HepG2 (cell line): Measurements from ENCODE around the gene ZFR. TPM values are rescaled to one million over a fixed set of nuclear protein-coding genes. Genes with fewer than 3 reads are reported as not detected.

Experiments
- ATAC-seq: fragments of 200-7000 bp; cut with Tn5 transposase; 3 replicates; pipeline ENCODE4 v1.9.1; 2020; ENCODE audit warnings: mild to moderate bottlenecking, moderate library complexity
- BruUV-seq: library from RNA; stranded (reverse); fragments of 400-500 nt; replicated peaks from 2 replicates; lab custom pipeline; 2021; lab: Mats Ljungman, UMichigan
- CTCF ChIA-PET: fragments of 300-600 bp; formaldehyde crosslinking; extraction: SDS; loops from one replicate; lab custom pipeline; 2021; ENCODE audit warnings: low total read pairs, inconsistent platforms, low intra/inter-chr PET ratio; lab: Yijun Ruan, JAX
- POLR2A ChIA-PET: fragments of 350-600 bp; sonication (Branson Sonifier 250); formaldehyde crosslinking; loops from one replicate; lab custom pipeline; 2020; ENCODE audit warnings: antibody characterized with exemption, inconsistent platforms; lab: Yijun Ruan, JAX
- DNase-seq: peaks from one replicate; pipeline ENCODE4 v3.0.0-alpha.2; 2015; ENCODE audit warnings: low spot score
- FAIRE-seq: peaks from 3 replicates; lab custom pipeline; 2011; peaks lifted over from hg19 to GRCh38; lab: Jason Lieb, UNC
- H2AFZ ChIP-seq: one replicate; pipeline ENCODE4 v1.6.1; 2011; ENCODE audit warnings: low read length, inconsistent platforms
- H3K27ac ChIP-seq: fragments of 300-600 bp; 3 replicates; pipeline ENCODE4 v1.8.0; 2011; ENCODE audit warnings: mixed run types, mild to moderate bottlenecking, mixed read lengths, low read length, inconsistent platforms; ENCODE audit not compliant: insufficient read depth; ENCODE audit errors: extremely low read length
- H3K27me3 ChIP-seq, 2 experiments: fragments of 200-600 bp in 1 of 2; 2 replicates in 1 of 2; 3 replicates in 1 of 2; pipeline versions ENCODE4 v1.6.0 to v1.8.0; 2011; ENCODE audit warnings: low read length in 2 of 2, mild to moderate bottlenecking in 2 of 2, moderate library complexity in 2 of 2, inconsistent platforms in 1 of 2; ENCODE audit not compliant: insufficient read depth in 2 of 2, control insufficient read depth in 1 of 2
- H3K36me3 ChIP-seq, 2 experiments: fragments of 200-600 bp in 1 of 2; replicated peaks in 1 of 2; 2 replicates in 1 of 2; 3 replicates in 1 of 2; pipeline versions ENCODE4 v1.5.1 to v1.8.0; 2011; ENCODE audit warnings: low read length in 2 of 2, inconsistent platforms in 1 of 2; ENCODE audit not compliant: insufficient read depth in 2 of 2, control insufficient read depth in 1 of 2
- H3K4me1 ChIP-seq: 2 replicates; pipeline ENCODE4 v1.5.1; 2012; ENCODE audit warnings: low read length, inconsistent platforms; ENCODE audit not compliant: insufficient read depth
- H3K4me2 ChIP-seq: 2 replicates; pipeline ENCODE4 v1.6.0; 2011; ENCODE audit warnings: low read depth, low read length, inconsistent platforms
- H3K4me3 ChIP-seq, 3 experiments: fragments of 200-600 bp in 1 of 3; sonication (generic), shearing (Covaris generic) in 1 of 3; replicated peaks in 1 of 3; 2 replicates each; pipeline ENCODE4 v1.5.1; 2011 to 2016; ENCODE audit warnings: low read length in 3 of 3, inconsistent platforms in 2 of 3, low read depth in 2 of 3, mild to moderate bottlenecking in 2 of 3, control low read depth in 1 of 3, mixed read lengths in 1 of 3; ENCODE audit not compliant: insufficient read depth in 1 of 3
- H3K79me2 ChIP-seq: one replicate; pipeline ENCODE4 v1.6.1; 2011; ENCODE audit warnings: low read length, inconsistent platforms; ENCODE audit not compliant: insufficient read depth
- H3K9ac ChIP-seq: 2 replicates; pipeline ENCODE4 v1.6.0; 2011; ENCODE audit warnings: mild to moderate bottlenecking, low read depth, low read length, inconsistent platforms; ENCODE audit not compliant: insufficient read depth
- H3K9me3 ChIP-seq: 2 replicates; pipeline ENCODE4 v1.5.1; 2012; ENCODE audit warnings: mild to moderate bottlenecking, low read length
- H4K20me1 ChIP-seq: 2 replicates; pipeline ENCODE4 v1.6.0; 2011; ENCODE audit warnings: inconsistent platforms, mild to moderate bottlenecking, low read length, moderate library complexity; ENCODE audit not compliant: insufficient read depth
- BRCA1 ChIP-seq: sonication (generic); formaldehyde crosslinking; IDR thresholded peaks from 2 replicates; pipeline ENCODE4 v1.4.0; 2020; ENCODE audit warnings: missing genetic modification reagents
- HMGXB3 ChIP-seq: sonication (generic); formaldehyde crosslinking; IDR thresholded peaks from 2 replicates; pipeline ENCODE4 v1.4.0; 2020; ENCODE audit warnings: missing genetic modification reagents, borderline replicate concordance
- SKIL ChIP-seq: sonication (generic); formaldehyde crosslinking; IDR thresholded peaks from 2 replicates; pipeline ENCODE4 v1.8.0; 2022; ENCODE audit warnings: missing genetic modification reagents, mild to moderate bottlenecking, moderate library complexity, borderline replicate concordance
- XBP1 ChIP-seq: sonication (generic); formaldehyde crosslinking; IDR thresholded peaks from 2 replicates; pipeline ENCODE4 v1.5.0; 2020; ENCODE audit warnings: missing genetic modification reagents
- XRCC5 ChIP-seq: fragments of 200-400 bp; formaldehyde crosslinking; optimal IDR thresholded peaks from 2 replicates; pipeline ENCODE3; 2017; ENCODE audit warnings: mild to moderate bottlenecking, low read length
- ZBTB3 ChIP-seq: sonication (generic); formaldehyde crosslinking; IDR thresholded peaks from 2 replicates; pipeline ENCODE4 v1.4.0; 2020; ENCODE audit warnings: low read depth, mild to moderate bottlenecking, moderate library complexity, missing genetic modification reagents, borderline replicate concordance
- ZEB1 ChIP-seq: IDR thresholded peaks from 2 replicates; pipeline ENCODE4 v1.6.1; 2012; ENCODE audit warnings: mild to moderate bottlenecking, low read depth, inconsistent platforms; ENCODE audit not compliant: insufficient replicate concordance
- ZNF276 ChIP-seq: sonication (generic); formaldehyde crosslinking; IDR thresholded peaks from 2 replicates; pipeline ENCODE4 v1.4.0; 2020; ENCODE audit warnings: mild to moderate bottlenecking, low read depth, missing genetic modification reagents
- in situ Hi-C: cut with HindIII; loops from 2 replicates; pipeline ENCODE4 v1.10.0; 2017; ENCODE audit warnings: low pct_unique_long_range_greater_than_20kb; ENCODE audit not compliant: extremely low pct_ligation_motif_present
- intact Hi-C: fragments of 100-400 bp; cut with micrococcal nuclease; formaldehyde crosslinking; loops from one replicate; pipeline ENCODE4 v1.10.0; 2022; ENCODE audit not compliant: unreplicated experiment
- polyA plus RNA-seq, 8 experiments: library from polyadenylated mRNA; depleted of rRNA in 3 of 8; stranded (reverse) in 7 of 8; unstranded in 1 of 8; fragments of >200 nt; fragmentation: Illumina TruSeq in 4 of 8; extraction: Trizol in 4 of 8; gene quantifications; 2 replicates each; pipeline versions ENCODE4 v1.2.1 to v1.2.3, GENCODE V29; 2011 to 2016; ENCODE audit warnings: low read depth in 4 of 8, missing spikeins in 1 of 8, mixed read lengths in 1 of 8; ENCODE audit not compliant: insufficient read depth in 1 of 8
- total RNA-seq, 5 experiments: library from RNA; depleted of rRNA; stranded (reverse); fragments of >200 nt; fragmentation: Illumina TruSeq; extraction: Trizol; gene quantifications; 2 replicates each; pipeline ENCODE4 v1.2.3, GENCODE V29; 2016; ENCODE audit warnings: low read depth in 1 of 5

ZFR gene
- total and polyA plus RNA-seq, 2 of the 13 experiments (the other 11 are each of a cell fraction or from before 2014, with no cell fraction given) = 89.0 to 92.8 TPM

GRCh38 chr5:32387211-32387610 lies 57.3 kb downstream of the ZFR start (continued):
- TF ChIP-seq HMGXB3 (CRISPR knock-in tag) = no peak
- no peak for TF ChIP-seq SKIL (CRISPR knock-in tag)
- TF ChIP-seq ZEB1 = no peak
- no peak for TF ChIP-seq ZBTB3 (CRISPR knock-in tag)
- no peak for TF ChIP-seq BRCA1
- no peak for TF ChIP-seq XBP1 (CRISPR knock-in tag)
- TF ChIP-seq, all 625 proteins: peak for 0

GRCh38 chr5:32384621-32385020 lies 59.9 kb downstream of the ZFR start:
- Histone ChIP-seq H2AFZ (no peak overlapping the region), H3K9ac (no peak overlapping the region), H3K79me2 (no peaks in the 10 kb centered on the region), H4K20me1 (no peaks in the 10 kb centered on the region), H3K27ac (no peak overlapping the region), H3K27me3 (no peaks in the 10 kb centered on the region), H3K36me3 (peaks cover 14 to 86% of the 10 kb centered on the region in 2 experiments), H3K9me3 (no peaks in the 10 kb centered on the region), H3K4me2 (no peak overlapping the region), H3K4me1 (peaks cover 5% of the 10 kb centered on the region), H3K4me3 (no peak overlapping the region)
- in situ Hi-C loops (no loop called here), intact Hi-C loops (no loop called here)
- no TSS peak for BruUV-seq
- ATAC-seq (no peak), FAIRE-seq (no peak), DNase-seq (no peak)
- no peak for TF ChIP-seq XRCC5
- no peak for TF ChIP-seq ZNF276 (CRISPR knock-in tag)
- ChIA-PET POLR2A (no interaction called here), CTCF (no interaction called here)
